ENCODE data around the gene KCTD16. TPM values are rescaled to one million over a fixed set of nuclear protein-coding genes. Genes with fewer than 3 reads are reported as not detected.

Gene KCTD16
- total RNA-seq, 2 donors from 2014 or later: 0.27 to 0.35 TPM

GRCh38 chr5:144458216-144458615 lies 287.5 kb downstream of the KCTD16 start:
- Histone ChIP-seq H3K9me3 (no peaks in the 10 kb centered on the region), H3K36me3 (no peaks in the 10 kb centered on the region), H3K27me3 (replicated peaks; ENCODE audit: insufficient read depth) (no peaks in the 10 kb centered on the region), H3K4me1 (ENCODE audit: control insufficient read depth in 1 of 2, low read depth in 2 of 2) (no peaks in the 10 kb centered on the region), H3K4me3 (no peak overlapping the region), H3K27ac (no peak overlapping the region)
- no peak for ATAC-seq (ENCODE audit: insufficient number of reproducible peaks, low FRiP score, low read depth)
- DNase-seq (ENCODE audit: low spot score): no peak
- no peak for TF ChIP-seq CTCF (IDR thresholded peaks at IDR 0.05)

GRCh38 chr5:144460600-144460999 lies 289.9 kb downstream of the KCTD16 start:
- Histone ChIP-seq H3K36me3 (no peaks in the 10 kb centered on the region), H3K27ac (no peak overlapping the region), H3K27me3 (replicated peaks; ENCODE audit: insufficient read depth) (no peaks in the 10 kb centered on the region), H3K4me3 (no peak overlapping the region), H3K4me1 (ENCODE audit: control insufficient read depth in 1 of 2, low read depth in 2 of 2) (no peaks in the 10 kb centered on the region), H3K9me3 (no peaks in the 10 kb centered on the region)
- no peak for TF ChIP-seq CTCF (IDR thresholded peaks at IDR 0.05)
- no peak for DNase-seq (ENCODE audit: low spot score)
- ATAC-seq (ENCODE audit: insufficient number of reproducible peaks, low FRiP score, low read depth): no peak

GRCh38 chr5:144462577-144462976 lies 291.9 kb downstream of the KCTD16 start:
- no peak overlapping the region for H3K4me3 ChIP-seq

GRCh38 chr5:144463481-144464223 lies 293.0 kb downstream of the KCTD16 start:
- Histone ChIP-seq H3K36me3 (no peaks in the 10 kb centered on the region), H3K9me3 (no peaks in the 10 kb centered on the region), H3K27me3 (replicated peaks; ENCODE audit: insufficient read depth) (no peaks in the 10 kb centered on the region), H3K4me3 (no peak overlapping the region), H3K4me1 (ENCODE audit: control insufficient read depth in 1 of 2, low read depth in 2 of 2) (no peaks in the 10 kb centered on the region), H3K27ac (no peak overlapping the region)
- DNase-seq (ENCODE audit: low spot score): no peak
- TF ChIP-seq CTCF (IDR thresholded peaks at IDR 0.05): no peak
- ATAC-seq (ENCODE audit: insufficient number of reproducible peaks, low FRiP score, low read depth): no peak

More at GRCh38 chr5:144462577-144462976, 291.9 kb downstream of the KCTD16 start:
- TF ChIP-seq CTCF (IDR thresholded peaks at IDR 0.05): no peak
- H3K27me3 ChIP-seq (replicated peaks; ENCODE audit: insufficient read depth): no peaks in the 10 kb centered on the region
- H3K4me1 ChIP-seq (ENCODE audit: control insufficient read depth in 1 of 2, low read depth in 2 of 2): no peaks in the 10 kb centered on the region
- DNase-seq (ENCODE audit: low spot score) (no peak), ATAC-seq (ENCODE audit: insufficient number of reproducible peaks, low FRiP score, low read depth) (no peak)
- no peaks in the 10 kb centered on the region for H3K36me3 ChIP-seq
- H3K27ac ChIP-seq: no peak overlapping the region
- H3K9me3 ChIP-seq: no peaks in the 10 kb centered on the region

- DNase-seq (ENCODE audit: low spot score): no peak
- Histone ChIP-seq H3K4me1 (ENCODE audit: control insufficient read depth in 1 of 2, low read depth in 2 of 2) (no peaks in the 10 kb centered on the region), H3K4me3 (no peak overlapping the region), H3K36me3 (no peaks in the 10 kb centered on the region), H3K9me3 (no peaks in the 10 kb centered on the region), H3K27me3 (replicated peaks; ENCODE audit: insufficient read depth) (no peaks in the 10 kb centered on the region), H3K27ac (no peak overlapping the region)
- TF ChIP-seq CTCF (IDR thresholded peaks at IDR 0.05): no peak
- ATAC-seq (ENCODE audit: insufficient number of reproducible peaks, low FRiP score, low read depth): no peak
Measured at GRCh38 chr5:144464306-144464705, 293.6 kb downstream of the KCTD16 start.

All from thoracic aorta (tissue), 2 donors.